Neural cell (in vitro differentiated cells): Measurements from ENCODE around the gene RNF145. TPM values are rescaled to one million over a fixed set of nuclear protein-coding genes. Genes with fewer than 3 reads are reported as not detected.

Source experiments
- H2AFZ ChIP-seq: fragments of 200-600, 300-800 bp; sonication (generic), shearing (Covaris generic); 2 replicates; pipeline ENCODE4 v1.6.0; 2014; ENCODE audit warnings: low read depth, mild to moderate bottlenecking, antibody characterized with exemption, low read length, moderate library complexity
- H3F3A ChIP-seq: fragments of 200-600 bp; shearing (Covaris generic); 2 replicates; pipeline ENCODE4 v1.6.1; 2016; ENCODE audit warnings: mild to moderate bottlenecking, moderate library complexity, mixed read lengths, antibody characterized with exemption, low read length; ENCODE audit not compliant: insufficient read depth, poor library complexity, severe bottlenecking
- H3K27ac ChIP-seq: fragments of 200-600, 300-800 bp; sonication (generic), shearing (Covaris generic); 2 replicates; pipeline ENCODE4 v1.5.1; 2014; ENCODE audit warnings: mild to moderate bottlenecking, low read length, moderate library complexity
- H3K27me3 ChIP-seq: fragments of 300-800, 200-600 bp; sonication (generic), shearing (Covaris generic); 2 replicates; pipeline ENCODE4 v1.6.0; 2014; ENCODE audit warnings: mild to moderate bottlenecking, low read depth, low read length, moderate library complexity; ENCODE audit not compliant: insufficient read depth
- H3K36me3 ChIP-seq: fragments of 300-800, 200-600 bp; sonication (generic), shearing (Covaris generic); 2 replicates; pipeline ENCODE4 v1.5.1; 2014; ENCODE audit warnings: mild to moderate bottlenecking, antibody characterized with exemption, low read length, moderate library complexity; ENCODE audit not compliant: insufficient read depth
- H3K4me2 ChIP-seq: fragments of 300-800, 200-600 bp; sonication (generic), shearing (Covaris generic); 2 replicates; pipeline ENCODE4 v1.6.0; 2014; ENCODE audit warnings: mild to moderate bottlenecking, low read length
- H3K4me3 ChIP-seq: fragments of 300-800, 200-600 bp; sonication (generic), shearing (Covaris generic); 2 replicates; pipeline ENCODE4 v1.5.1; 2014; ENCODE audit warnings: mild to moderate bottlenecking, low read length, moderate library complexity
- H3K79me2 ChIP-seq: fragments of 200-600 bp; shearing (Covaris generic); replicated peaks from 2 replicates; pipeline ENCODE4 v1.6.0; 2014; ENCODE audit warnings: mild to moderate bottlenecking, low read length, moderate library complexity; ENCODE audit not compliant: insufficient read depth
- H3K9ac ChIP-seq: fragments of 300-800, 200-600 bp; sonication (generic), shearing (Covaris generic); 2 replicates; pipeline ENCODE4 v1.6.1; 2016; ENCODE audit warnings: mild to moderate bottlenecking, low read length, mixed read lengths
- H3K9me2 ChIP-seq: fragments of 200-600 bp; shearing (Covaris generic); 2 replicates; pipeline ENCODE4 v1.6.1; 2016; ENCODE audit warnings: mild to moderate bottlenecking, low read length, mixed read lengths; ENCODE audit not compliant: insufficient read depth
- H3K9me3 ChIP-seq: fragments of 200-600, 300-800 bp; sonication (generic), shearing (Covaris generic); 2 replicates; pipeline ENCODE4 v1.6.1; 2016; ENCODE audit warnings: mild to moderate bottlenecking, mixed run types, low read length, moderate library complexity, mixed read lengths
- H4K20me1 ChIP-seq: fragments of 200-600 bp; shearing (Covaris generic); 2 replicates; pipeline ENCODE4 v1.6.1; 2016; ENCODE audit warnings: mild to moderate bottlenecking, mixed run types; ENCODE audit not compliant: insufficient read depth
- CTCF ChIP-seq: fragments of 450-650 bp; IDR thresholded peaks from 2 replicates; pipeline ENCODE4 v1.5.1; 2014; ENCODE audit warnings: antibody characterized with exemption, mild to moderate bottlenecking, moderate library complexity; ENCODE audit not compliant: poor library complexity, severe bottlenecking
- EP300 ChIP-seq: fragments of 450-650 bp; conservative IDR thresholded peaks from 2 replicates; pipeline ENCODE4 v1.6.1; 2014; ENCODE audit warnings: antibody characterized with exemption, mild to moderate bottlenecking, moderate library complexity; ENCODE audit not compliant: poor library complexity, severe bottlenecking
- EZH2 ChIP-seq: fragments of 200-600, 300-800 bp; shearing (Covaris generic), sonication (generic); IDR thresholded peaks from 2 replicates; pipeline ENCODE4 v1.6.1; 2014; ENCODE audit warnings: antibody characterized with exemption, low read length, borderline replicate concordance, mild to moderate bottlenecking; ENCODE audit not compliant: insufficient read depth, poor library complexity, severe bottlenecking
- MXI1 ChIP-seq: fragments of 450-650 bp; conservative IDR thresholded peaks from 2 replicates; pipeline ENCODE4 v1.6.1; 2014; ENCODE audit warnings: antibody characterized with exemption, mild to moderate bottlenecking; ENCODE audit not compliant: poor library complexity, severe bottlenecking
- POLR2AphosphoS5 ChIP-seq: IDR thresholded peaks from 2 replicates; pipeline ENCODE4 v1.6.1; 2012
- RAD21 ChIP-seq: fragments of 450-650 bp; conservative IDR thresholded peaks from 2 replicates; pipeline ENCODE4 v1.6.1; 2014; ENCODE audit warnings: antibody characterized with exemption, mild to moderate bottlenecking, moderate library complexity
- REST ChIP-seq: IDR thresholded peaks from 2 replicates; pipeline ENCODE4 v1.6.1; 2012; ENCODE audit warnings: borderline replicate concordance
- SMC3 ChIP-seq: fragments of 450-650 bp; conservative IDR thresholded peaks from 2 replicates; pipeline ENCODE4 v1.6.1; 2014; ENCODE audit warnings: antibody characterized with exemption, mild to moderate bottlenecking, moderate library complexity; ENCODE audit not compliant: poor library complexity
- TAF1 ChIP-seq: IDR thresholded peaks from 2 replicates; pipeline ENCODE4 v1.6.1; 2012; ENCODE audit warnings: low read depth
- polyA plus RNA-seq: library from polyadenylated mRNA; depleted of rRNA; stranded (reverse); fragments of >200 nt; gene quantifications from 2 replicates; pipeline ENCODE4 v1.2.3, GENCODE V29; 2014

RNF145 gene
- polyA plus RNA-seq, 1 donor from 2014 or later = 52.4 TPM

- no peak overlapping the region for H3K4me2 ChIP-seq
- no peak overlapping the region for H3K4me3 ChIP-seq
- no peak for TF ChIP-seq REST
- TF ChIP-seq TAF1 = no peak
- no peak for TF ChIP-seq RAD21
- no peak for TF ChIP-seq EZH2
- no peak for TF ChIP-seq CTCF
- TF ChIP-seq MXI1 = no peak
- H4K20me1 ChIP-seq = no peaks in the 10 kb centered on the region
- no peak overlapping the region for H3K9ac ChIP-seq
- no peaks in the 10 kb centered on the region for H3F3A ChIP-seq
- no peaks in the 10 kb centered on the region for H3K79me2 ChIP-seq
- no peaks in the 10 kb centered on the region for H3K9me2 ChIP-seq
- H3K9me3 ChIP-seq = no peaks in the 10 kb centered on the region
- no peaks in the 10 kb centered on the region for H3K27me3 ChIP-seq
- no peaks in the 10 kb centered on the region for H3K36me3 ChIP-seq
- H2AFZ ChIP-seq = no peak overlapping the region
- no peak overlapping the region for H3K27ac ChIP-seq
Observed at GRCh38 chr5:159132429-159133040, 76.8 kb downstream of the RNF145 start.

- no peaks in the 10 kb centered on the region for H3K9me2 ChIP-seq
Observed at GRCh38 chr5:159131951-159132350, 77.4 kb downstream of the RNF145 start.

More at GRCh38 chr5:159131951-159132350, 77.4 kb downstream of the RNF145 start:
- Histone ChIP-seq H3K4me2 (no peak overlapping the region), H3K27me3 (no peaks in the 10 kb centered on the region), H3K9ac (no peak overlapping the region), H3K4me3 (no peak overlapping the region), H3K79me2 (no peaks in the 10 kb centered on the region), H3K36me3 (no peaks in the 10 kb centered on the region), H2AFZ (no peak overlapping the region), H3K9me3 (no peaks in the 10 kb centered on the region), H4K20me1 (no peaks in the 10 kb centered on the region), H3K27ac (no peak overlapping the region), H3F3A (no peaks in the 10 kb centered on the region)
- TF ChIP-seq POLR2AphosphoS5 (no peak), TAF1 (no peak), RAD21 (no peak), SMC3 (no peak), EZH2 (no peak), EP300 (no peak), CTCF (no peak), MXI1 (no peak), REST (no peak)
